B cell (primary cell): ENCODE results near the gene CSMD2. TPM values are rescaled to one million over a fixed set of nuclear protein-coding genes. Genes with fewer than 3 reads are reported as not detected.

Experiments used
- ATAC-seq: fragments of 200-7000 bp; cut with Tn5 transposase; one replicate; pipeline ENCODE4 v1.10.0; 2021; ENCODE audit warnings: low read depth, mild to moderate bottlenecking, moderate number of reproducible peaks, moderate library complexity
- CTCF ChIA-PET: fragments of 350-600 bp; sonication (Branson Sonifier 250); formaldehyde crosslinking; loops from one replicate; lab custom pipeline; 2021; ENCODE audit warnings: antibody characterized with exemption, inconsistent platforms; lab: Charles Lee
- POLR2A ChIA-PET: fragments of 350-600 bp; sonication (Branson Sonifier 250); formaldehyde crosslinking; loops from one replicate; lab custom pipeline; 2021; ENCODE audit warnings: antibody characterized with exemption; lab: Charles Lee
- DNase-seq: peaks from one replicate; pipeline ENCODE4 v3.0.0; 2013
- H2AFZ ChIP-seq: 2 replicates; pipeline ENCODE4 v1.6.1; 2012; ENCODE audit warnings: mild to moderate bottlenecking, low read depth, low read length; ENCODE audit not compliant: insufficient read depth, poor library complexity, severe bottlenecking
- H3K27ac ChIP-seq, 2 donors: 1 replicate in 1 of 2; 2 replicates in 1 of 2; pipeline ENCODE4 v1.5.1; 2012 to 2013; ENCODE audit warnings: low read length in 2 of 2, mild to moderate bottlenecking in 2 of 2, moderate library complexity in 1 of 2
- H3K27me3 ChIP-seq, 4 experiments: fragments of 200-600 bp in 1 of 4; sonication (generic) in 1 of 4; replicated peaks in 1 of 4; 1 replicate in 2 of 4; 2 replicates in 2 of 4; pipeline versions ENCODE4 v1.6.1 to v1.7.0; 2013 to 2016; ENCODE audit warnings: low read length in 3 of 4, mild to moderate bottlenecking in 2 of 4, mixed read lengths in 1 of 4, moderate library complexity in 1 of 4; ENCODE audit not compliant: insufficient read depth in 4 of 4, control insufficient read depth in 3 of 4; ENCODE audit errors: control extremely low read depth in 1 of 4
- H3K36me3 ChIP-seq, 2 experiments: replicated peaks in 1 of 2; 1 replicate in 1 of 2; 2 replicates in 1 of 2; pipeline versions ENCODE4 v1.6.1 to v1.7.1; 2013; ENCODE audit warnings: low read length in 1 of 2; ENCODE audit not compliant: insufficient read depth in 2 of 2, control insufficient read depth in 1 of 2; ENCODE audit errors: control extremely low read depth in 1 of 2, extremely low read depth in 1 of 2
- H3K4me1 ChIP-seq, 2 donors: fragments of 200-600 bp in 1 of 2; sonication (generic) in 1 of 2; 1 replicate in 1 of 2; 2 replicates in 1 of 2; pipeline versions ENCODE4 v1.5.1 to v1.6.1; 2013 to 2017; ENCODE audit warnings: low read length in 2 of 2; ENCODE audit not compliant: control insufficient read depth in 2 of 2, insufficient read depth in 2 of 2
- H3K4me2 ChIP-seq: replicated peaks from 2 replicates; pipeline ENCODE3; 2012; ENCODE audit warnings: mild to moderate bottlenecking, low read depth, low read length; ENCODE audit not compliant: poor library complexity, severe bottlenecking
- H3K4me3 ChIP-seq, 5 experiments: fragments of 200-600 bp in 1 of 5; sonication (generic) in 1 of 5; 1 replicate in 3 of 5; 2 replicates in 2 of 5; pipeline versions ENCODE4 v1.5.1 to v1.7.0; 2011 to 2016; ENCODE audit warnings: low read length in 4 of 5, mild to moderate bottlenecking in 4 of 5, low read depth in 2 of 5, control low read depth in 1 of 5, moderate library complexity in 1 of 5; ENCODE audit not compliant: insufficient read depth in 1 of 5; ENCODE audit errors: control extremely low read depth in 1 of 5, extremely low read depth in 1 of 5
- H3K79me2 ChIP-seq: fragments of 200-600 bp; sonication (generic); one replicate; pipeline ENCODE4 v1.6.0; 2016; ENCODE audit warnings: low read length; ENCODE audit not compliant: control insufficient read depth, insufficient read depth
- H3K9ac ChIP-seq: fragments of 200-600 bp; sonication (generic); 2 replicates; pipeline ENCODE4 v1.6.1; 2017; ENCODE audit warnings: mild to moderate bottlenecking, low read length, moderate library complexity
- H3K9me3 ChIP-seq, 3 donors: one replicate each; pipeline versions ENCODE4 v1.6.1 to v1.7.1; 2013; ENCODE audit warnings: low read length in 2 of 3; ENCODE audit not compliant: control insufficient read depth in 2 of 3, insufficient read depth in 1 of 3; ENCODE audit errors: control extremely low read depth in 1 of 3
- H4K20me1 ChIP-seq: 2 replicates; pipeline ENCODE4 v1.6.0; 2012; ENCODE audit warnings: mild to moderate bottlenecking, low read length; ENCODE audit not compliant: insufficient read depth, control insufficient read depth, poor library complexity, severe bottlenecking
- H3K27ac Mint-ChIP-seq: one replicate; pipeline ENCODE4 v1.8.0; 2021; ENCODE audit warnings: mixed read lengths
- H3K27me3 Mint-ChIP-seq: one replicate; pipeline ENCODE4 v1.8.0; 2021; ENCODE audit warnings: mixed read lengths
- H3K4me1 Mint-ChIP-seq: one replicate; pipeline ENCODE4 v1.8.0; 2021; ENCODE audit warnings: mixed read lengths
- H3K4me3 Mint-ChIP-seq: one replicate; pipeline ENCODE4 v1.8.0; 2021; ENCODE audit warnings: mixed read lengths
- H3K9me3 Mint-ChIP-seq: one replicate; pipeline ENCODE4 v1.8.0; 2022; ENCODE audit warnings: mixed read lengths; ENCODE audit not compliant: insufficient read depth
- EZH2 ChIP-seq: IDR thresholded peaks from 2 replicates; pipeline ENCODE4 v1.6.1; 2012; ENCODE audit warnings: borderline replicate concordance, low read depth, mild to moderate bottlenecking, moderate library complexity, low read length; ENCODE audit not compliant: insufficient read depth, poor library complexity, severe bottlenecking
- WGBS: methylation state at CpG from one replicate; pipeline ENCODE4 v1.1.5; 2013; ENCODE audit warnings: missing lambda C conversion rate; ENCODE audit not compliant: insufficient coverage; 5-methylcytosine and 5-hydroxymethylcytosine counted together
- intact Hi-C: fragments of 100-400 bp; cut with micrococcal nuclease; formaldehyde crosslinking; loops from one replicate; pipeline ENCODE4 v1.10.0; 2022
- polyA plus RNA-seq: library from polyadenylated mRNA; depleted of rRNA; stranded (reverse); fragments of >200 nt; gene quantifications from 2 replicates; pipeline ENCODE4 v1.2.3, GENCODE V29; 2012
- total RNA-seq, 2 donors: library from RNA; stranded (reverse); fragments of 120-200 nt in 1 of 2; gene quantifications; 1 replicate in 1 of 2; 2 replicates in 1 of 2; pipeline versions ENCODE4 v1.2.3 to v1.2.4, GENCODE V29; 2013 to 2022
- TF ChIP-seq, protein P1 (sequence below): fragments of 200-600 bp; IDR thresholded peaks from one replicate; pipeline ENCODE4 v1.8.0; 2022; ENCODE audit warnings: antibody characterized with exemption, mild to moderate bottlenecking

The CSMD2 gene
- total and polyA plus RNA-seq, 2 donors (not counting 1 experiment from before 2014, with no cell fraction given) = not detected

DNA sequence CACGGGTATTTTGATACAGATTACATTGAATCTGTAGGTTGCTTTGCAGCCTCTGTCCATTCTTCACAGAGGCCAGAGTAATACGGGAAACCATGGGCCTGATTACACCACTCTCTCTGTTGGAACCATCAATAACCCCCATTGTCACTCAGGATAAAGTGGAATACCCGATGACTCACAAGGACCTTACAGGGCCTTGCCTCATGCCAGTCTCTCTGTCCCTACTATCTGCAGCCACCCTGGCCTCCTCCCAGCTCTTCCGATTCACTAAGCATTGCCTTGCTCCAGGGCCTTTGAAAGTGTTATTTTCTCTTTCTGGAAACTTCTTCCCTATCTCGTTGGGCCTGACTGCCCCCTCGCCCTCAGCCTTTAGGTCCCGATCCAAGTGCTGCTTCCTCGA is 239.4 kb downstream of the CSMD2 start:
- Histone ChIP-seq H3K36me3 (no peaks in the 10 kb centered on the region), H3K9ac (no peak overlapping the region), H2AFZ (no peak overlapping the region), H3K79me2 (no peaks in the 10 kb centered on the region), H4K20me1 (no peaks in the 10 kb centered on the region), H3K9me3 (peaks cover 0 to 4% (median 0%) of the 10 kb centered on the region in 3 donors), H3K4me1 (no peaks in the 10 kb centered on the region), H3K4me3 (no peak overlapping the region), H3K27ac (no peak overlapping the region), H3K4me2 (no peak overlapping the region), H3K27me3 (peaks cover 0 to 1% (median 0%) of the 10 kb centered on the region in 4 experiments)
- H3K4me1 Mint-ChIP-seq = no peaks in the 10 kb centered on the region
- no peak overlapping the region for H3K27ac Mint-ChIP-seq
- POLR2A ChIA-PET = no interaction called here
- H3K4me3 Mint-ChIP-seq = no peak overlapping the region
- 89% methylated on average over 3 of the region's 8 CpGs for WGBS
- no peak for ATAC-seq
- H3K9me3 Mint-ChIP-seq = peaks cover 7% of the 10 kb centered on the region
- TF ChIP-seq EZH2 = no peak
- TF ChIP-seq, protein P1, sequence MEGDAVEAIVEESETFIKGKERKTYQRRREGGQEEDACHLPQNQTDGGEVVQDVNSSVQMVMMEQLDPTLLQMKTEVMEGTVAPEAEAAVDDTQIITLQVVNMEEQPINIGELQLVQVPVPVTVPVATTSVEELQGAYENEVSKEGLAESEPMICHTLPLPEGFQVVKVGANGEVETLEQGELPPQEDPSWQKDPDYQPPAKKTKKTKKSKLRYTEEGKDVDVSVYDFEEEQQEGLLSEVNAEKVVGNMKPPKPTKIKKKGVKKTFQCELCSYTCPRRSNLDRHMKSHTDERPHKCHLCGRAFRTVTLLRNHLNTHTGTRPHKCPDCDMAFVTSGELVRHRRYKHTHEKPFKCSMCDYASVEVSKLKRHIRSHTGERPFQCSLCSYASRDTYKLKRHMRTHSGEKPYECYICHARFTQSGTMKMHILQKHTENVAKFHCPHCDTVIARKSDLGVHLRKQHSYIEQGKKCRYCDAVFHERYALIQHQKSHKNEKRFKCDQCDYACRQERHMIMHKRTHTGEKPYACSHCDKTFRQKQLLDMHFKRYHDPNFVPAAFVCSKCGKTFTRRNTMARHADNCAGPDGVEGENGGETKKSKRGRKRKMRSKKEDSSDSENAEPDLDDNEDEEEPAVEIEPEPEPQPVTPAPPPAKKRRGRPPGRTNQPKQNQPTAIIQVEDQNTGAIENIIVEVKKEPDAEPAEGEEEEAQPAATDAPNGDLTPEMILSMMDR = no peak
- no peak for DNase-seq
- CTCF ChIA-PET = no interaction called here
- intact Hi-C loops = no loop called here
- H3K27me3 Mint-ChIP-seq = no peaks in the 10 kb centered on the region

GRCh38 chr1:33921281-33921680 is 243.7 kb downstream of the CSMD2 start:
- no peaks in the 10 kb centered on the region for H4K20me1 ChIP-seq

More at GRCh38 chr1:33921281-33921680, 243.7 kb downstream of the CSMD2 start:
- no peak for ATAC-seq
- DNase-seq = no peak
- Histone ChIP-seq H3K9ac (no peak overlapping the region), H3K4me3 (no peak overlapping the region), H3K79me2 (no peaks in the 10 kb centered on the region), H3K27ac (no peak overlapping the region), H3K4me1 (no peaks in the 10 kb centered on the region), H2AFZ (no peak overlapping the region), H3K4me2 (no peak overlapping the region), H3K9me3 (peaks cover 0 to 4% (median 0%) of the 10 kb centered on the region in 3 donors), H3K36me3 (no peaks in the 10 kb centered on the region), H3K27me3 (no peaks in the 10 kb centered on the region)
- Mint-ChIP-seq H3K4me3 (no peak overlapping the region), H3K27ac (no peak overlapping the region), H3K9me3 (peaks cover 7% of the 10 kb centered on the region), H3K27me3 (no peaks in the 10 kb centered on the region), H3K4me1 (no peaks in the 10 kb centered on the region)
- ChIA-PET POLR2A (no interaction called here), CTCF (no interaction called here)
- intact Hi-C loops = no loop called here
- no peak for TF ChIP-seq EZH2
- TF ChIP-seq, protein P1 = no peak
- WGBS = 95% methylated on average over 4 of the region's 5 CpGs
